HL-60 (cell line): ENCODE measurements around the gene TRIM7.

Experiments
- DNase-seq, 2 experiments: peaks; one replicate each; pipeline ENCODE4 v3.0.0-alpha.2; 2010 to 2020; ENCODE audit warnings: low read depth in 1 of 2, low spot score in 1 of 2
- H3K27ac ChIP-seq: fragments of 250-450 bp; sonication (Bioruptor Pico); replicated peaks from 2 replicates; pipeline ENCODE4 v1.5.1; 2020; ENCODE audit warnings: mild to moderate bottlenecking, moderate library complexity
- H3K27me3 ChIP-seq: fragments of 250-450 bp; sonication (Bioruptor Pico); 2 replicates; pipeline ENCODE4 v1.5.1; 2021; ENCODE audit warnings: mild to moderate bottlenecking, moderate library complexity; ENCODE audit not compliant: insufficient read depth, poor library complexity, severe bottlenecking
- H3K4me3 ChIP-seq: replicated peaks from 2 replicates; pipeline ENCODE4 v1.5.1; 2011; ENCODE audit warnings: mild to moderate bottlenecking, control low read depth, low read length; ENCODE audit not compliant: insufficient read depth
- GABPA ChIP-seq: IDR thresholded peaks from 2 replicates; pipeline ENCODE4 v1.6.1; 2012; ENCODE audit warnings: low read depth
- POLR2AphosphoS5 ChIP-seq: IDR thresholded peaks from 2 replicates; pipeline ENCODE4 v1.6.1; 2012; ENCODE audit warnings: low read depth
- REST ChIP-seq: IDR thresholded peaks from 2 replicates; pipeline ENCODE4 v1.6.1; 2012; ENCODE audit warnings: low read depth; ENCODE audit not compliant: insufficient replicate concordance
- SPI1 ChIP-seq: IDR thresholded peaks from 2 replicates; pipeline ENCODE4 v1.6.1; 2012; ENCODE audit warnings: low read depth, mild to moderate bottlenecking, borderline replicate concordance
- long read RNA-seq: library from polyadenylated mRNA; unstranded; transcript quantifications from one replicate; pipeline ENCODE4 v2.0.0, GENCODE V29; 2020
- TF ChIP-seq, protein P1 (sequence below): IDR thresholded peaks from one replicate; pipeline ENCODE4 v1.5.1; 2011; ENCODE audit warnings: low read length, control low read depth, inconsistent platforms; ENCODE audit not compliant: insufficient read depth

The TRIM7 gene
- long read RNA-seq, result 0 reads

GRCh38 chr5:181204826-181205760, at the start of gene TRIM7:
Gene TRIM7, minus strand, starts transcription at chr5:181205196. Its CDS starts 86 bp downstream, at chr5:181205110.
- Histone ChIP-seq H3K4me3 (peak within 1 kb of the TSS; percentile 50), H3K27ac (no peak within 1 kb of the TSS), H3K27me3 (peaks cover 13% of the 10 kb centered on the region)
- TF ChIP-seq GABPA, result no peak
- TF ChIP-seq, protein P1, sequence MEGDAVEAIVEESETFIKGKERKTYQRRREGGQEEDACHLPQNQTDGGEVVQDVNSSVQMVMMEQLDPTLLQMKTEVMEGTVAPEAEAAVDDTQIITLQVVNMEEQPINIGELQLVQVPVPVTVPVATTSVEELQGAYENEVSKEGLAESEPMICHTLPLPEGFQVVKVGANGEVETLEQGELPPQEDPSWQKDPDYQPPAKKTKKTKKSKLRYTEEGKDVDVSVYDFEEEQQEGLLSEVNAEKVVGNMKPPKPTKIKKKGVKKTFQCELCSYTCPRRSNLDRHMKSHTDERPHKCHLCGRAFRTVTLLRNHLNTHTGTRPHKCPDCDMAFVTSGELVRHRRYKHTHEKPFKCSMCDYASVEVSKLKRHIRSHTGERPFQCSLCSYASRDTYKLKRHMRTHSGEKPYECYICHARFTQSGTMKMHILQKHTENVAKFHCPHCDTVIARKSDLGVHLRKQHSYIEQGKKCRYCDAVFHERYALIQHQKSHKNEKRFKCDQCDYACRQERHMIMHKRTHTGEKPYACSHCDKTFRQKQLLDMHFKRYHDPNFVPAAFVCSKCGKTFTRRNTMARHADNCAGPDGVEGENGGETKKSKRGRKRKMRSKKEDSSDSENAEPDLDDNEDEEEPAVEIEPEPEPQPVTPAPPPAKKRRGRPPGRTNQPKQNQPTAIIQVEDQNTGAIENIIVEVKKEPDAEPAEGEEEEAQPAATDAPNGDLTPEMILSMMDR, result no peak
- no peak for TF ChIP-seq SPI1
- TF ChIP-seq REST, result peak; percentile 48
- no peak for TF ChIP-seq POLR2AphosphoS5
- no peak for DNase-seq

GRCh38 chr5:181248277-181248676, 43.3 kb upstream of the TRIM7 start:
- TF ChIP-seq REST (no peak), POLR2AphosphoS5 (no peak), SPI1 (no peak), GABPA (no peak)
- TF ChIP-seq, protein P1, result no peak
- H3K27ac ChIP-seq, result no peak overlapping the region
- peak overlapping the region; percentile 76 for H3K4me3 ChIP-seq
- no peak for DNase-seq
- no peaks in the 10 kb centered on the region for H3K27me3 ChIP-seq

DNA sequence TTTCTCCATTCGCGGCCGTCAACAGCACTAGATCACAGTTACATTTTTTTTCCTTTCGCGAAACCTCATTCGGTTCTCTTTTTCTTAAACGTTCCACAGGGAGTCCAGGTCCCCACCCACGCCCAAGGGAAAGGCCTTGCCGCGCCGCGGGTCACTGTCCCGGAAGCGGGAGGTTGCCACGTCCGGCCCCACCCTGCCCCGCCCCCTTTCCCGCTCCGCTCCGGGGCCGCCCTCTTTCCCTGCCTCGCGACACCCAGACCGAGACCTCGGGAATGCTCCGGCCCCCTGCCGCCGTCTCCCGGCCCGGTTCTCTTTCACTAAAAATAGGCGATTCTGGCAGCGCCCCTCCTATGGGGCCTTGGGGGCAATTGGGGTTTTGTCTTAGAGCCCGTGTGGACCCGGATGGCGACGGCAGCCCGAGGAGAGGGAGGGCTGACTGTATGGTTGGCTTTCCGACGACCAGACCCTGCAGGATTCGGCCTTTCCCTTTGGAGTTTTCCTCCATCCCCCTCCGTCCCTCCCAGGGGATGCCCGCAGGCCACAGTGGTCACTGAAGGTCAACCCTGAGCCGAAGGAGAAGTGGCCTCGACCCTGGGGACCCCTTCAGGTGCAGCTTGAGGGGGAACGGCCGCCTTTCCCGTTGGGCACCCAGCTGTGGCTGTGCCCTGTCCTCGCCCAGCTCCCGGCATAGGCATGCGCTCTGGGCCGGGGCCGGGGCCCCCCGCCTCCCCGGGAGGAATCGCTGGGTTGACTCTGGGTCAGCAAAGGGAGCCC, 41.5 kb upstream of the TRIM7 start:
- DNase-seq, result peak; percentile 80 to 84
- H3K27ac ChIP-seq, result peak overlapping the region; percentile 96
- TF ChIP-seq, protein P1, result no peak
- TF ChIP-seq POLR2AphosphoS5, result peak; percentile 75
- TF ChIP-seq GABPA, result peak; percentile 50; the same call in 1 of the 2 replicates
- no peak for TF ChIP-seq SPI1
- TF ChIP-seq REST, result no peak

More for the DNA sequence above, 41.5 kb upstream of the TRIM7 start:
- peak overlapping the region; percentile 76 for H3K4me3 ChIP-seq
- H3K27me3 ChIP-seq, result no peaks in the 10 kb centered on the region
